Endothelial cell of umbilical vein (primary cell): ENCODE results near the gene RETREG3. TPM values are rescaled to one million over a fixed set of nuclear protein-coding genes. Genes with fewer than 3 reads are reported as not detected.

Source experiments
- BruUV-seq: library from RNA; stranded (reverse); fragments of 400-500 nt; replicated peaks from 2 replicates; lab custom pipeline; 2021; lab: Mats Ljungman, UMichigan
- CTCF ChIA-PET: fragments of 300-600, 350-600 bp; sonication (Branson Sonifier 250); formaldehyde crosslinking; loops from one replicate; lab custom pipeline; 2021; ENCODE audit warnings: antibody characterized with exemption, inconsistent platforms; lab: Charles Lee
- POLR2A ChIA-PET: fragments of 300-600, 350-600 bp; sonication (Branson Sonifier 250); formaldehyde crosslinking; loops from one replicate; lab custom pipeline; 2021; ENCODE audit warnings: antibody characterized with exemption, inconsistent platforms; lab: Charles Lee
- DNase-seq: peaks from one replicate; pipeline ENCODE4 v3.0.0-alpha.2; 2011; ENCODE audit warnings: low read depth, low spot score
- FAIRE-seq: peaks from 2 replicates; lab custom pipeline; 2011; peaks lifted over from hg19 to GRCh38; lab: Jason Lieb, UNC
- H2AFZ ChIP-seq: 2 replicates; pipeline ENCODE4 v1.6.0; 2012; ENCODE audit warnings: low read depth, low read length, control low read depth, inconsistent platforms
- H3K27ac ChIP-seq: 2 replicates; pipeline ENCODE4 v1.5.1; 2011; ENCODE audit warnings: low read depth, mild to moderate bottlenecking, control low read depth, low read length, moderate library complexity; ENCODE audit not compliant: insufficient read depth
- H3K27me3 ChIP-seq, 2 experiments: 2 replicates each; pipeline versions ENCODE4 v1.6.0 to v1.6.1; 2011; ENCODE audit warnings: low read length in 2 of 2, mixed read lengths in 1 of 2; ENCODE audit not compliant: control insufficient read depth in 2 of 2, insufficient read depth in 2 of 2
- H3K36me3 ChIP-seq, 2 experiments: 2 replicates in 1 of 2; 3 replicates in 1 of 2; pipeline ENCODE4 v1.5.1; 2011; ENCODE audit warnings: low read length in 2 of 2, mild to moderate bottlenecking in 1 of 2, moderate library complexity in 1 of 2; ENCODE audit not compliant: control insufficient read depth in 2 of 2, insufficient read depth in 2 of 2; ENCODE audit errors: extremely low read depth in 1 of 2
- H3K4me1 ChIP-seq: 3 replicates; pipeline ENCODE4 v1.5.1; 2011; ENCODE audit warnings: mild to moderate bottlenecking, low read length; ENCODE audit not compliant: control insufficient read depth, insufficient read depth; ENCODE audit errors: extremely low read depth
- H3K4me2 ChIP-seq: 2 replicates; pipeline ENCODE4 v1.6.1; 2011; ENCODE audit warnings: low read length, control low read depth, mixed read lengths; ENCODE audit not compliant: insufficient read depth
- H3K4me3 ChIP-seq, 3 experiments: fragments of 200-600 bp in 1 of 3; sonication (generic), shearing (Covaris generic) in 1 of 3; replicated peaks in 1 of 3; 2 replicates each; pipeline ENCODE4 v1.5.1; 2011 to 2016; ENCODE audit warnings: control low read depth in 3 of 3, low read length in 3 of 3, mild to moderate bottlenecking in 2 of 3, inconsistent platforms in 1 of 3, low read depth in 1 of 3, moderate library complexity in 1 of 3; ENCODE audit not compliant: insufficient read depth in 1 of 3
- H3K79me2 ChIP-seq: 2 replicates; pipeline ENCODE4 v1.6.0; 2012; ENCODE audit warnings: low read length, inconsistent platforms; ENCODE audit not compliant: control insufficient read depth, insufficient read depth
- H3K9ac ChIP-seq: replicated peaks from 2 replicates; pipeline ENCODE3; 2011; ENCODE audit warnings: low read length, control low read depth; ENCODE audit not compliant: insufficient read depth; ENCODE audit errors: extremely low read depth
- H3K9me1 ChIP-seq: replicated peaks from 3 replicates; pipeline ENCODE4 v1.6.0; 2011; ENCODE audit warnings: mild to moderate bottlenecking, low read length; ENCODE audit not compliant: control insufficient read depth, insufficient read depth; ENCODE audit errors: extremely low read depth
- H3K9me3 ChIP-seq: replicated peaks from 2 replicates; pipeline ENCODE4 v1.5.1; 2012; ENCODE audit warnings: low read length, inconsistent platforms; ENCODE audit not compliant: control insufficient read depth, insufficient read depth
- H4K20me1 ChIP-seq: replicated peaks from 2 replicates; pipeline ENCODE3; 2011; ENCODE audit warnings: mild to moderate bottlenecking, low read length; ENCODE audit not compliant: control insufficient read depth, insufficient read depth; ENCODE audit errors: extremely low read depth
- CTCF ChIP-seq, 2 donors: IDR thresholded peaks; 1 replicate in 1 of 2; 2 replicates in 1 of 2; pipeline ENCODE4 v1.5.1; 2011; ENCODE audit warnings: low read length in 2 of 2, mild to moderate bottlenecking in 2 of 2, moderate library complexity in 2 of 2, control low read depth in 1 of 2, inconsistent platforms in 1 of 2, low read depth in 1 of 2; ENCODE audit not compliant: insufficient read depth in 1 of 2; ENCODE audit errors: extremely low read depth in 1 of 2
- EZH2 ChIP-seq: IDR thresholded peaks from 2 replicates; pipeline ENCODE4 v1.6.1; 2012; ENCODE audit warnings: borderline replicate concordance, low read depth, mild to moderate bottlenecking, moderate library complexity, low read length, inconsistent platforms; ENCODE audit not compliant: severe bottlenecking
- FOS ChIP-seq: IDR thresholded peaks from 2 replicates; pipeline ENCODE4 v1.6.1; 2011; ENCODE audit warnings: mild to moderate bottlenecking, low read length, moderate library complexity, borderline replicate concordance; ENCODE audit not compliant: insufficient read depth
- GATA2 ChIP-seq: IDR thresholded peaks from 2 replicates; pipeline ENCODE4 v1.7.0; 2011; ENCODE audit warnings: low read depth, mild to moderate bottlenecking, moderate library complexity, mixed read lengths, low read length; ENCODE audit not compliant: insufficient read length, insufficient read depth
- JUN ChIP-seq: IDR thresholded peaks from 2 replicates; pipeline ENCODE4 v1.6.1; 2011; ENCODE audit warnings: borderline replicate concordance, low read depth; ENCODE audit not compliant: insufficient read length, insufficient read depth
- MAX ChIP-seq: IDR thresholded peaks from 2 replicates; pipeline ENCODE4 v1.6.1; 2011; ENCODE audit not compliant: insufficient read depth, insufficient read length
- MYC ChIP-seq: IDR thresholded peaks from one replicate; pipeline ENCODE4 v1.6.1; 2011; ENCODE audit warnings: mild to moderate bottlenecking, low read depth, low read length
- POLR2A ChIP-seq: IDR thresholded peaks from 2 replicates; pipeline ENCODE4 v1.6.1; 2012; ENCODE audit warnings: low read depth, mild to moderate bottlenecking, control low read depth, low read length
- POLR2AphosphoS5 ChIP-seq: IDR thresholded peaks from 2 replicates; pipeline ENCODE4 v1.6.1; 2012; ENCODE audit warnings: low read depth, mild to moderate bottlenecking, control low read depth, low read length, moderate library complexity; ENCODE audit not compliant: insufficient read depth
- dilution Hi-C: fragments of 300-500 bp; cut with MboI; formaldehyde crosslinking; loops from one replicate; pipeline ENCODE4 v1.15.0; 2019; ENCODE audit warnings: low sequenced_read_pairs; ENCODE audit not compliant: extremely low pct_ligation_motif_present
- intact Hi-C: fragments of 100-400 bp; cut with micrococcal nuclease; formaldehyde crosslinking; loops from one replicate; pipeline ENCODE4 v1.10.0; 2022
- polyA plus RNA-seq, 4 experiments: library from polyadenylated mRNA; depleted of rRNA in 3 of 4; stranded (reverse) in 3 of 4; unstranded in 1 of 4; fragments of >200 nt; gene quantifications; 2 replicates each; pipeline versions ENCODE4 v1.2.1 to v1.2.3, GENCODE V29; 2011 to 2012; ENCODE audit warnings: missing spikeins in 1 of 4
- total RNA-seq: library from RNA; stranded (reverse); gene quantifications from 2 replicates; pipeline ENCODE4 v1.2.3, GENCODE V29; 2021

Gene RETREG3
- total and polyA plus RNA-seq, 2 donors (not counting 3 experiments of a cell fraction or from before 2014, with no cell fraction given) = 36.2 to 53.4 TPM

GRCh38 chr17:42561897-42562387 is 47.2 kb downstream of the RETREG3 start, which contains the start of gene COASY:
COASY (plus strand) TSS chr17:42562148; CDS start chr17:42562623, 475 bp downstream.
- H4K20me1 ChIP-seq = no peaks in the 10 kb centered on the region
- peak within 1 kb of the TSS; percentile 90 for H3K9ac ChIP-seq
- H3K27me3 ChIP-seq = no peaks in the 10 kb centered on the region
- H3K79me2 ChIP-seq = peaks cover 19% of the 10 kb centered on the region
- peak within 1 kb of the TSS; percentile 75 for H3K4me2 ChIP-seq
- H3K9me3 ChIP-seq = no peaks in the 10 kb centered on the region
- no peaks in the 10 kb centered on the region for H3K9me1 ChIP-seq
- ChIA-PET POLR2A (no interaction called here), CTCF (no interaction called here)
- dilution Hi-C loops = no loop called here
- H3K4me3 ChIP-seq = peak within 1 kb of the TSS; percentile 79 to 88 (median 88)
- DNase-seq (peak; percentile 97), FAIRE-seq (peak; percentile 99)
- H3K27ac ChIP-seq = peak within 1 kb of the TSS; percentile 72
- H3K4me1 ChIP-seq = peaks cover 24% of the 10 kb centered on the region
- peak within 1 kb of the TSS; percentile 77 for H2AFZ ChIP-seq
- intact Hi-C loops = no loop called here
- TF ChIP-seq POLR2A = peak; percentile 83
- no peak for TF ChIP-seq MYC
- no peak for TF ChIP-seq GATA2
- peak; percentile 41 for TF ChIP-seq MAX
- TF ChIP-seq FOS = no peak
- no peak for TF ChIP-seq CTCF (IDR thresholded peaks at IDR 0.05; ENCODE audit: extremely low read depth in 1 of 2, insufficient read depth in 1 of 2, low read depth in 1 of 2, low read length in 2 of 2)
- no peak for TF ChIP-seq EZH2
- peak; percentile 81 for TF ChIP-seq POLR2AphosphoS5
- no peak for TF ChIP-seq JUN
- BruUV-seq = no TSS peak
- peaks cover 4 to 21% of the 10 kb centered on the region in 2 experiments for H3K36me3 ChIP-seq
